Hepatocyte (in vitro differentiated cells): ENCODE data around the gene KIAA1217.

Experiments
- CTCF ChIP-seq: fragments of 200-600 bp; sonication (generic); IDR thresholded peaks from 2 replicates; pipeline ENCODE4 v1.5.1; 2016; ENCODE audit warnings: antibody characterized with exemption, mild to moderate bottlenecking; ENCODE audit not compliant: poor library complexity
- EZH2 ChIP-seq: fragments of 200-600 bp; sonication (generic); IDR thresholded peaks from 2 replicates; pipeline ENCODE4 v1.6.1; 2016; ENCODE audit warnings: antibody characterized with exemption, mild to moderate bottlenecking, borderline replicate concordance
- EZH2phosphoT487 ChIP-seq: fragments of 200-600 bp; sonication (generic); IDR thresholded peaks from one replicate; pipeline ENCODE4 v1.6.1; 2018; ENCODE audit warnings: antibody characterized with exemption, mild to moderate bottlenecking, low read depth, moderate library complexity; ENCODE audit not compliant: unreplicated experiment, severe bottlenecking

- TF ChIP-seq EZH2phosphoT487 (no peak), CTCF (no peak), EZH2 (no peak)
Observed at GRCh38 chr10:24213881-24214280, 4.9 kb downstream of the KIAA1217 start.
